ENCODE measurements around the gene RND2.
"Not testable (repeated sequence)": the region's sequence is repeated elsewhere in the genome, so short reads cannot be mapped to it uniquely, and the experiment has no call there.

Gene RND2, protein sequence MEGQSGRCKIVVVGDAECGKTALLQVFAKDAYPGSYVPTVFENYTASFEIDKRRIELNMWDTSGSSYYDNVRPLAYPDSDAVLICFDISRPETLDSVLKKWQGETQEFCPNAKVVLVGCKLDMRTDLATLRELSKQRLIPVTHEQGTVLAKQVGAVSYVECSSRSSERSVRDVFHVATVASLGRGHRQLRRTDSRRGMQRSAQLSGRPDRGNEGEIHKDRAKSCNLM

DNA sequence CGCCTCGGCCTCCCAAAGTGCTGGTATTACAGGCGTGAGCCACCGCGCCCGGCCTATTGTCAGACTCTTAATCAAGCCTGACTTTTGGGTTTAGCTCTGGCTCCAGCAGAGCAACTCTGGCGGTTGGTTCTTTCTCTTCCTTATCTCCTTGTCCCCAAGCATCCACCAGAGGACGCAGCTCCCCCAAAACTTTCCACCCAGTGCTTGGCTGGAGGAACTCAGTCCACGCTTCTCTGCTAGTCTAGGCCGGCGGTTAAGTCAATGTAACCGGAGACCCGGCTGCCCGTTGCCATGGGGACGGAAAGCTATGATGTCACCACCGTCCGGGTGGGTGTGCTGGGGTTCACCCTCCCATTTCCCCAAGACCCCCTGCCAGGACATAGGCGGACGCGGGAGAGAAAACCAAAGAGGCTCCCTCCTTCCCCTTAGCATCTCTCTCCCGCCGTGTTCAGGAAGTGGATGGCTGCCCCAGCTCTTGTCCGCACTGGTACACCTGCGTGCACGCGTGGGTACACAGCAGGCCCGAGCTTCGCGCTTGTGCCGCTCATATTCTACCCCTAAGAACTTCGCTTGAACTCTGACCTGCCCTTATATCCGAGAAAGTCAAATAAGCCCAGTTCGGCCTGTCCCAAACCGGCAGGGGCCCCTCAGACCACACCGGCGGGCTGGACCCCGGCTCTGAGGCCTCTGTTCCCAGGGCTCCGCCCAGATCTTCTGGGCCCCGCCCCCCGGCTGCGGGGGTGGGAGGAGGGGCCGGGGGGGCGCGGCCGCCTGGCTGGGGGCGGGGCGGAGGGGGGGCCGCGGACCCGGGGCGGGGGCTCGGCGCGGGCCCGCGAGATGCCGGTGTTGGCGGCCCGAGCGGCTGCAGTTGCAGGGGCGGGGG, at the start of gene RND2:
Gene RND2, plus strand, starts transcription at position 825 of the 883 bp plus-strand sequence. CDS start 117 bp downstream, outside the sequence.
- DNase-seq (ENCODE audit: low read depth in 2 of 2) = peak; percentile 46 to 60

DNA sequence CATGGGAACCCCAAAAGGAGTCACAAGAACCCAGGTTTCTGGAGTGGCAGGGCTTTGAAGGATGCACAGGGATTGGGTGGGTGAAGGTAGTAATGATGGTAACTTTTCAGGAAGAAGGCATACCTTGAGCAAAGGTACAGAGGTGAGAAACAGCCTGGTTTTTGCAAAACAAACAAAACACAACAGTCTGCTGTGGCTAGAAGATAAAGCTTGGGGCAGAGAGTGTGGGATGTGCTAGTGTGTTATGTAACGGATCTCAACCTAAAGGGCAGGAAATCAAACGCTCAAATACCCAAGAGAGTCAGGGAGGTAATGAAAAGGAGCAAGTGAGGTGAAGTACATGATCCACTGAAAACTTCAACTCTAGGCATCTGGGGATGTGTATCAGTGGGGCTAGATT, 49.8 kb upstream of the RND2 start:
- no peak for DNase-seq (ENCODE audit: low read depth in 2 of 2)

DNA sequence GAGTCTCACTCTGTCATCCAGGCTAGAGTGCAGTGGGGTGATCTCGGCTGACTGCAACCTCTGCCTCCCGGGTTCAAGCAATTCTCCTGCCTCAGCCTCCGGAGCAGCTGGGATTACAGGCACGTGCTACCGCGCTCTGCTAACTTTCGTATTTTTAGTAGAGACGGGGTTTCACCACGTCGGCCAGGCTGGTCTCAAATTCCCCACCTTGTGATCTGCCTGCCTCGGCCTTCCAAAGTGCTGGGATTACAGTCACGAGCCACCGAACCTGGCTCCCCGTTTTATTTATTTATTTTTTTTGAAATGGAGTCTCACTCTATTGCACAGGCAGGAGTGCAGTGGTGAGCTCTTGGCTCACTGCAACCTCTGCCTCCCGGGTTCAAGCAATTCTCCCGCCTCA, 49.3 kb upstream of the RND2 start:
- DNase-seq (ENCODE audit: low read depth in 2 of 2) = not testable (repeated sequence)

DNA sequence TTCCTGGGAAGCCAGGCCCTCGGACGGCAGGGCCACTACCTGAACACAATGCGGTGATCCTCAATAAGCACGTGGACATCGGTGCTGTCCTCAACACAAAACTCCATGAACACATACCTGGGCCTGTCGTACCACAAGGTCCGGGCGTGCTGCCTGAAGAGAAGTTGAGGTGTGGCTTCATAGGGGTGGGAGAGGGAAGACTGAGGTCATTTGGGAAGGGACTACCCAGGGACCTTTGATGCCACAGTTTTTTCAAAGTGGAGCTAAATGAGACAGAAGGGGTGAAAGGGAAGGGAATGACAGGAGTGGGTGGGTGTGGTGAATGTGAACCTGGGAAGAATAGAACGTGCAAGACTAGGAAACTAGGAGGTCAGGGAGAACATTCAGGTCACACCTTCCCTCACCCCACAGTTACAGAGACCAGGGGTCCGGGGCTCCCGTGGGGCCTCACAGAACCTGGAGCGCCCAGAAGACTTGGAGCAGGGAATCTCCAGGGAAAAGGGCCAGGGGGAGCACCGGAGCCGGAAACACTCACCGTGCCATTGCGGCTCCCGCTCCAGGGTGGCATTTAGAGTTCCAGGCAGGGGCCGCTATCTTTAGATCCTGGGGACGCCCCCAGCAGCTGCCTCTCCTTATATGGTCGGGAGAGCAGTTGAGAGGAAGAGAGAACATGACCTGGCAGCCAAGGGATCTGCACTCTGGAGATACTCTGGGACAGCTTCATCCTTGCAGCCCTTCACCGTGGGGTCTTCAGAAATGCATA, 45.3 kb upstream of the RND2 start, which contains the start of gene PTGES3L:
Gene PTGES3L, minus strand, starts transcription at position 570 of the 763 bp plus-strand sequence. Its CDS starts 27 bp downstream, at position 543.
- no peak for DNase-seq (ENCODE audit: low read depth in 2 of 2)

DNA sequence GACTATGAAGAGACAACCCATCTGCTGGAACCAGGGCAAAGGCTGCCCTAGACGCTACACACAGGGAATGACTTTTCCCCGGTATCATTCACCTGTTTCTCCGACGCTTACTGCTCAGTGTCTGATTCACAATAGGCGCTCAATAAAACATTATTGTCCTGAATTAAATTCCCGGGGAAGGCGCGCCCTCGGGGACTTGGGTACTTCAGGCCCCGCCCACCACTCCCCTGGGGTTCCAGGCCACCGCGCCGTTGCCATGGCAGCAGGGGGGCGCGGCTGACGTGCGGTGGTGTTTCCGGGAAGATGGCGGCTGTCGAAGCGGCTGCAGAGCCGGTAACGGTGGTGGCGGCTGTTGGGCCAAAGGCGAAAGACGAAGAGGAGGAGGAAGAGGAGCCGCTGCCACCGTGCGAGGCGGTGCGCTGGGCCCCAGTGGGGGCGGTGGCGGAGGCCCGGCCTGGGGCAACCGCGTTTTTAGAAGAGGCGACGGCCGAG, 44.7 kb upstream of the RND2 start, which contains the start of gene RUNDC1:
Gene RUNDC1, plus strand, starts transcription at position 292 of the 492 bp plus-strand sequence. Its CDS starts 12 bp downstream, at position 304.
- DNase-seq (ENCODE audit: low read depth in 2 of 2) = peak; percentile 79 to 85

DNA sequence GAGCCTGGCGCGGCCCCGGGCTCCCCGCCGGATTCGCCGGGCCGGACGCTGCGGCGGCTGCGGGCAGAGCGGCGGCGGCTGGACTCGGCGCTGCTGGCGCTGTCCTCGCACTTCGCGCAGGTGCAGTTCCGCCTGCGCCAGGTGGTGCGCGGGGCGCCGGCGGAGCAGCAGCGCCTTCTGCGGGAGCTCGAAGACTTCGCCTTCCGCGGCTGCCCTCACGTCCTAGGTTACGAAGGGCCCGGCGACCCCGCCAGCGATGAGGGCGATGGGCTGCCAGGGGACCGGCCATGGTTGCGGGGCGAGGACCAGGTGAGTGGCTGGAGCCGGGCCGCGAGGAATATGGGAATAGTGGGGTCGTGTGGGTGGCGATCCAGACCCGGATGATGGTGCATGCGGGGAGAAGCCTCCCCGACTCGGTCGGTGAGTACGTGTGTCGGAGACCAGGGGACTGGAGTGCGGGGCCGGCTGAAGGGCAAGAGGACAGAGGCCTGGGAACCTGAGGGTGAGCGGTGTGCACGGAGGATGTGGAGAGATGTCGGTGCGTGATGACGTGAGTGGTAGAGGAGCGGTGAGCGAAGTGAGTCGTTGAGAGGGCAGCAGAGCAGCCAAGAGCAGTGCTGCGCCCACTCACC, 44.1 kb upstream of the RND2 start:
- DNase-seq (ENCODE audit: low read depth in 2 of 2) = no peak

DNA sequence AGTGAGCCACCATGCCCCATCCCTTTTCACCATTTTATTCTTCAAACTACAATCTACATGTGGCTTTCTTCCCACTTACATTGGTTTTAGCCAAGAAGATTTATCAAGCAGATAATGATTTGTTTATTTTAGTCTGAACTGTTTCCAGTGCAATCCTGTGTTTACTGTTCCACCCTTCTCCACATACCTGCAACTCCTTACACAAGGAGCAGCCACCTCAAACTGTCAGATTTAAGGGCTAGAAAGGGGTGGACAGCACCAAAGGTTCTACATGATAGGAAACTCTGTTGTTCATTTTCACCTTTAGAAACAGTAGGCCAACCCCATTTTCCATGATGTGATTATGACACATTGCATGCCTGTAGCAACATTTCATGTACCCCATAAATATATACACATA, 42.8 kb upstream of the RND2 start:
- DNase-seq (ENCODE audit: low read depth in 2 of 2) = no peak

DNA sequence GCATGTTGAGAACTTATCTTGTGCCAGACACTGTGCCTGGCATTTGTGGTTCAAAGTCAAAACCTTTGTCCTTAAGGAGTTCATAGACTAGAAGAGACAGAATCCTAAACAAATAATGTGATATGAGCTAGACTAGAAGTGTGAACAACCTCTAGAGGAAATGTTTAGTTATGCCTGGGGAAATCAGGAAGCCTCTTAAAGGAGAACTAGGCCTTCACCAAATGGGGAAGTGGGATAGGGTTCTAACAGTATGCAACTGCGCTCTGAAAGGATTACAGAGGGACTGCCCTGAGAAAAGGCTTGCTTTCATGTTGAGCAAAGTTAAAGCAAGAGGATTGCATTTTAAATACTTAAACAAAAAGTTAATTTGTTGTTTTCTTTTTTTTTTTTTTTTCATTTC, 39.8 kb upstream of the RND2 start:
- DNase-seq (ENCODE audit: low read depth in 2 of 2) = no peak

DNA sequence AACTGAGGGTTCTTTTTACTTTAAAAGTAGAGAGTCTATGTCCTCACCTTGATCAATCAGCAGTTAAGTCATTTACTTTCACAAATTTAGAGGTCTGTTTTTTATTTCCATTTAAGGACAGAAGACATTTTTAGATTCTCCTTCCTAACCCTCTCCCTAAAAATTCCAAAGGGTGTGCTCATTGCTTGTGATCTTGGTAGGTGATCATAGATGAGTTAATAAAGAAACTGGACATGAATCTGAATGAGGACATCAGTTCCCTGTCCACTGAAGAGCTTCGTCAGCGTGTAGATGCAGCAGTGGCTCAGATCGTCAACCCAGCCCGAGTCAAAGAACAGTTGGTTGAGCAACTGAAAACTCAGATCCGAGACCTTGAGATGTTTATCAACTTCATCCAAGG, 35.9 kb upstream of the RND2 start:
- DNase-seq (ENCODE audit: low read depth in 2 of 2) = no peak

DNA sequence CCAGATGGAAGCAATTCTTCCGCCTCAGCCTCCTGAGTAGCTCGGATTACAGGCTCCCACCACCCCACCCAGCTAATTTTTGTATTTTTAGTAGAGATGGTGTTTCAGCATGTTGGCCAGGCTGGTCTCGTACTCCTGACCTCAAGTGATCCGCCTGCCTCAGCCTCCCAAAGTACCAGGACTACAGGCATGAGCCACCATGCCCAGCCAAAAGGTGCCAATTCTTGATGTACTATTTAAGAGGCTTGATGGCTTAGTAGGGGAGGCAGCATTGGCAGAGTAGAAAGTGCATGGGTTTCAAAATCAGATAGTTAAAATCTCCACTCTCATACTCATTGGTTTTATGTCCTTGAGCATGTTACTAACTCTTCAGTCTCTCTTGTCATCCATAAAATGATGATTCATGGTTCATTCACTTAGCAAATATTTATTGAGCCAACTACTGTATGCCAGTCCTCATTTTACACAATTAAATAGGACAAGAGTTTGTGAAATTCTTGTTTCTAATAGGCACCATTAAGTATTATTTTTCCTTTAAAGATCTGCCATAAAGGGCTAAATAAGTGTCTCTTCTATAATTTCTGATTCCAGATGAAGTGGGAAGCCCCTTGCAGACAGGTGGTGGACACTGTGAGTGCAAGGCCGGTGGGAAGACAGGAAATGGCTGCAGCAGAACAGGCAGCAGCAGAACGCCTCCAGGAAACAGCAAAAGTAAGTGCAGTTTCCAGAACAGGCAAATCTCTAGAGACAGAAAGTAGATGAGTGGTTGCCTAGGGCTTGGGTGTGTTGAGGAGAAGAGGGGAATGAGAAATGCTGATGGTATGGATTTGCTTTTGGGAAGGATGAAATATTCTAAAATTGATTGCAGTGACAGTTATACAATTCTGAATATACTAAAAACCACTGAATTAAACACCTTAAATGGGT, 35.0 kb upstream of the RND2 start:
- DNase-seq (ENCODE audit: low read depth in 2 of 2) = no peak

DNA sequence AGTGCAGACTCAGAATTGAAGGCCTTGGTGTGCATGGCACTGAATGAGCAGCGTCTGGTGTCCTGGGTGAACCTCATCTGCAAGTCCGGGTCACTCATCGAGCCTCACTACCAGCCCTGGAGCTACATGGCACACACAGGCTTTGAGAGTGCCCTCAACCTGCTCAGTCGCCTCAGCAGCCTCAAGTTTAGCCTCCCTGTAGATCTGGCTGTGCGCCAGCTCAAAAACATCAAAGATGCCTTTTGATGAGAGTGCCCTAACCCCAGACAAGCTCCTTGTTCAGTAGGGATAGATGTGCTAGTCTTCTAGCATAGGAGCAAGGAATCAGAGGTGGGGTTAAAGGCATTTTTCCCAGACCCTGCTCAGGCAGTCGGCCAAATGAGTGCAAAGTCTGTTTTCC, 33.6 kb upstream of the RND2 start:
- DNase-seq (ENCODE audit: low read depth in 2 of 2) = no peak

DNA sequence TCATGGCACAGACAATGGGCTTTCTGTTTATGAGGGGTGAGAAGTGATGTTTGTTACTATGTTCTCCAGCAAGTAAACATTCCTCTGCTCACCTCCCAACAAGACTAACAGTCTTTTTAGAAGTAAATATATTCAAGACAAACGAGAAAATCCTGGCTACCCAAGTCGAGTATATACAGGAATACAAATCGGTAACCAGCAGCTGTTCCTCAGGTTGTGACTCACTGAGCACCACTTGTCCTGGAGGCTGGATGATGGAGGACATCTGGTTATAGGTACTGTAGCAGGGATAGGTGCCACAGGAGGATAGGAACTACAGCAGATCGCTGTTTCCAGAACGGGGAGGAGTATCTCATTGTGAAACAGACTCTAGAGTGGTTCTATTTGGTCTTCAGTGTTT, 32.2 kb upstream of the RND2 start:
- no peak for DNase-seq (ENCODE audit: low read depth in 2 of 2)

DNA sequence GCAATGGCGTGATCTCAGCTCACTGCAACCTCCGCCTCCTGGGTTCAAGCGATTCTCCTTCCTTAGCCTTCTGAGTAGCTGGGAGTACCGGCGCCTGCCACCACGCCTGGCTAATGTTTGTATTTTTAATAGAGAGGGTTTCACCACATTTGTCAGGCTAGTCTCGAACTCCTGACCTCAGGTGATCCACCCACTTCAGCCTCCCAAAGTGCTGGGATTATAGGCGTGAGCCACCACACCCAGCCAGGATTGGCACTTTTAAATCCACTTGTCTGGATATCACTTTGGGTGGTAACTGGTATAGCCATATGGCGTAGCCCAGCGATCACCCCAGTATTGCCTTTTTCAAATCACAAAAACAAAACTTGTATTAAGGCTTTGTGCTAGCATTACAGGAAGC, 31.1 kb upstream of the RND2 start:
- not testable (repeated sequence) for DNase-seq (ENCODE audit: low read depth in 2 of 2)

DNA sequence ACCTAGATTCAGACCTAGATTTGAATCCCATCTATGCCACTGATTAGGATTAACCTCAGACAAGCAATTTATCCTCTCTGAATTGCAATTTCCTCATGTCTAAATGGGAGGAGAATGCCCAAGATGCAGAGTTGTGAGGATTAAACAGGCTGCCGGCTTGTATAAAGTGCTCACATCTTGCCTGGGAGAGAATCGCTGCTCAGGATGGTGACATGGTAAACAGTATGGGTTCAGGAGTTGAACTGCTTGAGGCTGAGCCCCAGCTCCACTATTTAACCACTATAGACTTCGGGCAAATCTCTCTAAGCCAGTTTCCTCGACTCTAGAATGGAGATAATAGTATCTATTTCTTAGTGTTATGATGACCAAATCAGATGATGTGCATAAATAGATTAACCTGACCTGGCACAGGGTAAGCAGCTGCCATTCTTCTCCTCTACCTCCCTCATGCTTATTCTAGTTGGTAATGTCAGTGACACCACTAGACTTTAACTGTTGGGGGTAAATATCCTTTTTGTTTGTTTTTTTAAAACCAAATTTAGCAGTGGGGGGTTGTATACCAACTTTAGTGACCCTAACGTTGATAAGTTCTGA, 27.5 kb upstream of the RND2 start:
- no peak for DNase-seq (ENCODE audit: low read depth in 2 of 2)

DNA sequence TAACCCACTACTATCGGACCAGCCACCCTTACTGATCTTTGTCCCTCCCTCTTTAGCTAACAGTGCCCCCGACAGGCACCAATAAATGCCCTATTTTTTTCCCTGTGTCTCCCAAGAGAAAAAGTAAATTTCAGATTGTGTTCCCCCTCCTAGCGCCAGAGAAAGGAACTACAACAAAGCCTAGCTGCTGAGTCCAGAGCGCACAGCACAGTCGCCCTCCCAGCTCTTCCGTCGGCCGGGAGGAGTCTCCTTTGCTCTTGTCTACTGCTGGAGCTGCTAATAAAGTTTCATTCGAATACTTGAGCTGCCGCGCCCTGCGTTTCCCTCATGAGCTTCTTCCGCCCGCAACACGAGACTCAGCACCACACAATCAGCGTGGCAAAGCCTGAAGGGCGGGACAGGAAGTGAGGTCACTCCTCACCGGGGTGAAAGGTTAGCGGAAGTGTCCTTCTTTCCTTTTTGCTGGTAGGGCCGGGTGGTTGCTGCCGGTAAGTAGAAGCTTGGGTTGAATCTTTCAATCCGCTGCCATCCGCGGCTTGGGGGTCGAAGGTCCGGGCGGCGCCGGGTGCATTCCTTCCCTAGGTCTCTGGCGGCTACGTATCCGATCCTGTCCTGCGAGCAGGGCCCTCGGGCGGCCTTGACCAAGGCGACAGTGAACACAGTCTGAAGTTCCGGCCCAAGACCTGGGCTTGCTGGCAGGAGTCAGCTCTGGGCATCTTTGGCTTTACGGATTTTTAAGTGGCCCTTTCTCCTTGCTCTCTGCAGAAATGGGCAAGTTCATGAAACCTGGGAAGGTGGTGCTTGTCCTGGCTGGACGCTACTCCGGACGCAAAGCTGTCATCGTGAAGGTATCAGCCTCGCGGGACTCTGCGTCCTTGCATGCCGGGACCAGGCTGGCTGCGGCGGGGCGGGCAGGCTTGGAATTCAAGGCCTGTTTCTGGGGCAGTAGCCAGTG, 26.8 kb upstream of the RND2 start, which contains the start of gene RPL27:
Gene RPL27, plus strand, starts transcription at position 436 of the 955 bp plus-strand sequence. Its CDS starts 332 bp downstream, at position 768.
- DNase-seq (ENCODE audit: low read depth in 2 of 2) = peak; percentile 93 to 95

DNA sequence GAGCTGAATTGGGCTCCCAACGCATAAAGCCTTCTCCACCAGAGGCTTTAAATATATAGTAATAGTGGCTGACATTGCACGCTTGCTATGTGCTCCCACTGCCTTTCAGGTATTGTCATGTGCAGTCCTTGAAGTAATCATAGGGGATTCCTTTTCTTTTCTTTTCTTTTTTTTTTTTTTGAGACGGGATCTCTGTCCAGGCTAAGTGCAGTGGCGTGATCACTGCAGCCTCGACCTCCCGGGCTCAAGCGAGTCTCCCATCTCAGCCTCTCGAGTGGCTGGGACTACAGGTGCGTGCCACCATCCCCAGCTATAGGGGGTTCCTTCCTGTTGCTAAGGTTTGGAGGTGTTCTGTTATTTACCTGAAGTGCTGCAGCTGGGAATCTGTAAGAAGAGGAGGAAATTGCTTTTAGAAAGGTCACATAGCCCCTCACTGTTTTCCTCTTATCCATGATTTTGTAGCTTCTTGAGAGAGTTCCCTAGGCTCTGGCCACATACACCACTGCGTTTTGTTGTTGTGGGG, 26.0 kb upstream of the RND2 start:
- no peak for DNase-seq (ENCODE audit: low read depth in 2 of 2)

DNA sequence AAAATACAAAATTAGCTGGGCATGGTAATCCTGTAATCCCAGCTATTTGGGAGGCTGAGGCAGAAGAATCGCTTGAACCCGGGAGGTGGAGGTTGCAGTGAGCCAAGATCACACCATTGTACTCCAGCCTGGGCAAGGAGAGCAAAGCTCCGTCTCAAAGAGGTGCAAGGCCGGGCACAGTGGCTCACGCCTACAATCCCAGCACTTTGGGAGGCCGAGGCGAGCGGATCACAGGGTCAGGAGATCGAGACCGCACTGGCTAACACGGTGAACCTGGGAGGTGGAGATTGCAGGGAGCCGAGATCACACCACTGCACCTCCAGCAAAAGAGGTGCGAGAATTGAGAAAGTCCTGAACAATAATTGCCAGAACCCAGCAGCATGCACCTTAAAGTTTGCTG, 24.1 kb upstream of the RND2 start:
- not testable (repeated sequence) for DNase-seq (ENCODE audit: low read depth in 2 of 2)

DNA sequence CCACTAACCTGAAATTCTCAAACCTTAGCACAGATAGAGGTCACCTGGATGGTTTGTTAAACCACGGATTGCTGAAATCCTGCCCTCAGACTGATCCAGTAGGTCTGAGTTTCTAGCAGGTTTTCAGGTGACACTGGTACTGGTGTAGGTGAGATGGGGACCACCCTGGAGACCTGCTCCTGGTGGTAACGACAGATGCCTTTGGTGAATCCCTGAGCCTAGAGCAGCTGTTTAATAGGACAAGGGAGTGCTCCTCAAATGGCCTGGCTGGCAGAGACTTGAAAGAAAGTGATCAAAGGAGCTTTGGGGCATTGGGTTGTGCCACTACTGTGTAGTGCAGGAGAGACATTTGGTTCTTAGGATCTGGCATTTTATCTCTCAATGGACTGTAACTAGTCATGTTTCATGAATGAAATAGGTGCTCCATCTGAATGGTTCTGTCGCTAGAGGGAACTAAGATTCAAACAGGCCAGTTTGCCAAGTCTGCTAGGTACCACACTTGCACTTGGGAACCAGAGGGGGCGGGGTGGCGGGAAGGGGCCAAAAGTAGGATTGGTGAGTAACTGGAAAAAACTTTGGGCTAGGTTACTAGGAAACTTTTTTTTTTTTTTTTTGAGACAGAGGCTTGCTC, 21.4 kb upstream of the RND2 start:
- DNase-seq (ENCODE audit: low read depth in 2 of 2) = no peak

Data from stimulated activated CD4-positive, alpha-beta T cell treated with anti-CD3 and anti-CD28 coated beads, Interleukin-1b, Interleukin-23, amount 100 ng/mL, for 1 hour (primary cell).